Superior temporal gyrus (tissue), 1 donor: ENCODE measurements around the gene NLN.
"Not testable (repeated sequence)": the region's sequence is repeated elsewhere in the genome, so short reads cannot be mapped to it uniquely, and the experiment has no call there.

ENCODE experiments used
- DNase-seq: peaks from one replicate; pipeline ENCODE4 v3.0.0-alpha.2; 2016; ENCODE audit errors: extremely low spot score

Gene NLN

DNA sequence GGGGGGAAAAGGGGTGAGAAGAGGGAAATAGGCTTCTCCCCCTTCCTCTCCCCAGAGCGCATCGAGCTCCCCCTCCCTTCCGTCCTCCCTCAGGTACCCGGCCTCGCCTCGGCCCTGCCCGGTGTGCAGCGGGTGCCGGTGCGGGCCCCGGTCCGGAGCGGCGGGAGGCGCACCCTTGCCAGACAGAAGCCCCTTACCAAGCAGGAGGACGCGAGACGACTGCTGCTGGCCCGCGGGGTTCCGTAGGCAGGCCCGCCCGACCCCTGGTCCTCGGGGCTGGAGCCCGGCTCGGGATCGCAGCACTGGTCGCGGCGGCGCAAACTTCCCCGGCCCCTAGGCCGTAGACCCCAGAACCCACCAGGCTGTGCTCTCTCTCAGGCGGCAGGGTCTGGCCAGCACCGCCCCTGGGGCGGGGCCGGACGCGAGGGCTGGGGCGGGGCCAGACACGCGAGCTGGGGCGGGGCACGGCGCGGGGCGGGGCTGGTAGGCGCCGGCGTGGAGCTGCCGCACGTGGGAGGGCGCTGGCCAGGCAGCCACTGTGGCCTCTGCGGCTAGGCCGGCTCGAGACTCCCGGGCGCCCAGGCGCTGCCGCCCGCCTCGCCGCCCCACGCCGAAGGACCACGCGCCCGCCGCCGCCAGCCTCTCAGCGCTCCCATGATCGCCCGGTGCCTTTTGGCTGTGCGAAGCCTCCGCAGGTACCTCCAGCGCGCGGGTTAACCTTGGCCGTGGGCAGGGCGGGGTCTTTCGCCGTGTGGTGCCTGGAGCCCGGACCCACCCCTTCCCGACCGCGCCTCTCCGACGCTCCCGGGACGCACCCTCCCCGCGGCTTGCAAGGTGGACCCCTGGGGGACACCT is at the start of gene NLN, which contains the start of gene SGTB:
NLN (plus strand) TSS at position 486 of the 855 bp plus-strand sequence; CDS start at position 655, 169 bp downstream.
SGTB (minus strand) TSS at position 390 of the 855 bp plus-strand sequence. CDS start 1,302 bp downstream, outside the sequence.
- DNase-seq: peak; percentile 79

GRCh38 chr5:65672796-65673195 is 49.2 kb upstream of the NLN start:
- no peak for DNase-seq

- DNase-seq: no peak
Measured at GRCh38 chr5:65674749-65675148, 47.3 kb upstream of the NLN start.

GRCh38 chr5:65676056-65676455 is 45.9 kb upstream of the NLN start:
- not testable (repeated sequence) for DNase-seq

DNA sequence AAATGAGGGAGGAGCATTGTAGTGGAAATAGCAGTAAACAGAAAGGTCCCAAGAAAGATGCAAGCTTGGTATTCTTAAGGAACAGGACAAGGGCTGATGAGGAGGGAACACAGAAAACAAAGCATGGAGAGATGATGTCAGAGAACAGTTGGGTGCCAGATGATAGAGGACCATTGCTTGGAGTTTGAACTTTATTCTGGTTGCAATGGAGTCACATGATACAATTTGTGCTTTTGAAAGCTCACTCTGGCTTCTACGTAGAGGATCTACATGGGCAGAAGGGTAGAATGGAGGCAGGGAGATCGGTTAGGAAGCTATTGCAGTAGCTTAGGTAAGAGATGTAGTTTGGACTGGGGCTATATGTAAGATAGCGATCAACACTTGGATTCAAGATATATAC is 39.9 kb upstream of the NLN start:
- DNase-seq: no peak

DNA sequence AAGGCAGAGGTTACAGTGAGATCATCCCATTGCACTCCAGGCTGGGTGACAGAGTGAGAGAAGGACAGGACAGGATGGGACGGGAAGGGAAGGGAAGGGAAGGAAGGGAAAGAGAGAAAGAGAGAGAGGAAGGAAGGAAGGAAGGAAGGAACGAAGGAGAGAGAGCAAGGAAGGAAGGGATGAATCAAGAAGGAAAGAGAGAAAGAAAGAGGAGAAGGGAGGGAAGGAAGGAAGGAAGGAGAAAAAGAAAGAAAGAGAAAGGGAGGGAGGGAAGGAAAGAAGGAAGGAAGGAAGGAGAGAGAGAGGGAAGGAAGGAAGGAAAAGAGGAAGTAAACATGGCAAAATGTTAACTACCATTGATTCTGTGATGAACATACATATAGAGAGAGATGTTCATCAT is 28.9 kb upstream of the NLN start:
- no peak for DNase-seq

- DNase-seq: peak; percentile 71
Measured at GRCh38 chr5:65695162-65695755, 26.7 kb upstream of the NLN start.

- DNase-seq: peak; percentile 87
Measured at GRCh38 chr5:65695896-65696295, 26.1 kb upstream of the NLN start.

- peak; percentile 68 for DNase-seq
Measured at GRCh38 chr5:65696892-65697291, 25.1 kb upstream of the NLN start.

GRCh38 chr5:65699338-65699737 is 22.7 kb upstream of the NLN start:
- no peak for DNase-seq

DNA sequence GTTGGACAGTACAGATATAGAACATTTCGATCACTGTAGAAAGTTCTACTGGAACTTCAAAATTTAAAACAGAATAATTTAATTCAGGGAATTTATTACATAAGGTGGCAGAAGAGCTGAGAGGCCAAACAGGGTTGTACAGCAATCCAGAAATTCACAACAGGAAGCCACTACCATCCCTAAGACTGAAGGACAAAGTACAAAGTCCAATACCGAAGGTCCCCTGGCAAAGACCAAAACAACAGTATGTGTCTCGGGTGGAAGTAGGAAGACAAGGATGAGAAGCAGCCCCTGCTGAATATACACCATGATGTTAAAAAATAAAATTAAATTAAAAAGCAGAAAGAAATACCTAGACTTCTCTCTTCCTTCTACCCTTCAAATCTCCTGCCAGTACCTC is 20.0 kb upstream of the NLN start:
- no peak for DNase-seq

- no peak for DNase-seq
Measured at GRCh38 chr5:65704621-65705239, 17.3 kb upstream of the NLN start.

DNA sequence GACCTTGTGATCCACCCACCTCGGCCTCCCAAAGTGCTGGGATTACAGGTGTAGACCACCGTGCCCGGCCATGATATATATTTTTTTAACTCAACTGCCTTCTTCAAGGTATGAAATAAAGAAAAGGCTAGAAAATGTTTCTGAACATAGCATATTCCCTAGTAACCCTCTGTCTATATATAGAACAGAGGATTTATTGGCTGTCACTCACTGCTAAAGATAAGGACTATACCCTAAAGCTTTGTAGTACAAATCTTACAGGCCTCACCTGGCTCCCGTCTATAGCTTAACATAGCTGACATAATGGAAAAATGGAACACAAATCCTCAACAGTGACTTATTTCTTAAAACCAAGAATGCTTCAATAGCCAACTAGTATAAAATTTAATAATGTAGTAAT is 14.3 kb upstream of the NLN start:
- DNase-seq: no peak

DNA sequence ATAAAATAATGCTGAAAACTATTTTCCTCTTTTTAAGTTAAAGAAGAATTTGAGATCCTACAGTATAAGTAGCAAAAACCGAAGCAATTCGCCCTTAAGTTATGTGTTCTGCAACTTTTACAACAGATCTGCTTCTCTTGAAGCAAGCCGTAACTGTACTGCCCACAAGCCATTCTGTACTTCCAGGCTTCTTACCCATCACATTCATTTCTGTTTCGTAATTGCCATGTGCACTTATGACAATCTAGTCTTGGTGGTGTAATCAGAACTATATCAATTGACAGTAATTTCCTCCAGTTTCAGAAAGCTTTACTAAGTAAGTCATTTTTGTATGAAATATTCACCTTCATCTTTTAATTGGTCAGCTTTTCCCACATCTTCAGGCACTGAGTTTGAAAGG is 13.9 kb upstream of the NLN start:
- no peak for DNase-seq

GRCh38 chr5:65718576-65719310 is 3.3 kb upstream of the NLN start:
- no peak for DNase-seq

DNA sequence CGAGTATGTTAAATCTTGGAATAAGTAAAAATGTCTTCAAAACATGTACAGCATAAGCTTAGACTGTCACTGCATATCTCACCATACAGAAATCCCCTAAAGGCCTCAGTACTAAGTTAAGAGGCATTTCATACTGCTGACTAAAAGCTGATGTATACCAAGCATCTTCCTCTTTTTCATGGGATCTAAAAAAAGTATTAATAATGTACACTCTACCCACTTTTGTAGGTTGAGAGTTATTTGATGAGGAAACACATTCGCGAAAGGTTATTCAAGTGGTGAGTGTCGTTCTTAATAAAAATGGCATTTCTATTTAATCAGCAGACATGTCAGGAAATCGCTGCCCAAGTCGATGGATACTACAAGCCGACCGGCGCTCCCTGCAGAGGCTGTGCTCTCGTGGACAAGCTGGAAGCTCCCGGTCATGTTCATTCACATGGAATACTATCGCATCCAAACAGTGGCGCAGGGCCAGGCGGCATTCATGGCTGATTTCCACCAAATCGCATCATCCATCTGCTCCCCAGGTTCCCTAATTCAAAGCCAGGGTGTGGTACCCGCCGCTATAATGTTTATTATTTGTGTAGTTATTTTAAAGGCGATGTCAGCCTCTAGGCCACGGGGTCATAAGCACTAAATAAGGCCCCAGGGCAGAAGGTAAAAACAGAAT is 820 bp upstream of the NLN start:
- peak; percentile 64 for DNase-seq

DNA sequence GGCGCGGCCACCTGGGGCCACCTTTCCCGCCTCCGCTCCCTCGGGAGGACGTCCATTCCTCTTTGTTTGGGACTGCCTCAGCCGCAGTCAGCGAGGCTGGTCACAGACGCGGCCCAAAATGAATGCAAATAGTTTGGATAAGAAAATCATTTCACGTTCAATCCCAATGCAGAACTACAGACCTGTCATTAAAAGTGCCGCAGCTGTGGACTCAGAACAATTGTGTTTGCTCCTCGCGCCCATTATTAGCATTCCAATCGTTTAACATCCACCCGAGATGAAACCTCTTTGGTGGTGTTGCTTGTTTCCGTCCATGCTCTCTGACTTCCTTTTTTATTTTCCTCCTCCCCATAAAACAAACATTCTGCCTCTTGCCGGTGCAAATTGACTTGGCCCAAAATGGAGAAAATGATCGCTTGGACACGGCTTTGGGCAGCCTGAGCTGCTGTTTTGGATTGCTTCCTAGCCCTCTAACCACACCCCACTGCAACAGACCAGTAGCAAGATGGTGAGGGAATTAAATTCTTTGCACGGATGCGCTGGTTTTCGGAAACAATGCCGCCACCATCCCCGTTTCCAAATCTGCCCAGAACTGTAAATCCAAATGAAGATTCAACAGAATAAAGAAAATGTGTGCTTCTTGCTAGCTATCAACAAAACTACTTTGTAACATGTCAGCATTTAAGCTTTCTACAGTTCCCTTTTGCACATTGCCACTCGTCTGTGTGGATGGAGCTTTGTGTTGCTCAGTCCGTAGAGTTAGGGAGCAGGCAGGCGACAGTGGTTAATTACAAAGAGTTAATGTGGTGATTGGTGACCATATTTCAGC is 784 bp downstream of the NLN start:
- DNase-seq: peak; percentile 74

- no peak for DNase-seq
Measured at GRCh38 chr5:65727491-65728156, 5.6 kb downstream of the NLN start.

- DNase-seq: no peak
Measured at GRCh38 chr5:65728218-65728617, 6.2 kb downstream of the NLN start.

DNA sequence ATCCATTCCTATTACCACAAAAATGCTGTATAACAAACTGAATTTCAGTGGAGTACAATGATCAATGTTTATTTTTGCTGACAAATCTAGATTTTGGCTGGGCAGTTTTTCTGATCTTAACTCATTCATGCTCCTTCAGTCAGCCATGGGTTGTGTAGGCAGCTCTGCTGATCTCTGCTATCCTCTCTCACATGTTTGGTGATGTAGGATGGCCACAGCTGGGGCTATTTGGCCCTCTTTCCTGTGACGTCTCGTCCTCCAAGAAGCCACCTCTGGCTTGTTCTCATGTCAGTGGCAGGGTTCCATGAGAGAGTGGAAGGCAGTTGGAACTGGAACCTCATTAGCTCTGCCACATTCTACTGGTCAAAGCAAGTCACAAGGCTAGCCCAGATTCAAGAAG is 8.9 kb downstream of the NLN start:
- DNase-seq: no peak
